ENCODE measurements around the gene PPP1R26. TPM values are rescaled to one million over a fixed set of nuclear protein-coding genes. Genes with fewer than 3 reads are reported as not detected.
"Not testable (repeated sequence)": the region's sequence is repeated elsewhere in the genome, so short reads cannot be mapped to it uniquely, and the experiment has no call there.

PPP1R26 gene
- total RNA-seq, 1 experiment from 2014 or later = 32.0 TPM

DNA sequence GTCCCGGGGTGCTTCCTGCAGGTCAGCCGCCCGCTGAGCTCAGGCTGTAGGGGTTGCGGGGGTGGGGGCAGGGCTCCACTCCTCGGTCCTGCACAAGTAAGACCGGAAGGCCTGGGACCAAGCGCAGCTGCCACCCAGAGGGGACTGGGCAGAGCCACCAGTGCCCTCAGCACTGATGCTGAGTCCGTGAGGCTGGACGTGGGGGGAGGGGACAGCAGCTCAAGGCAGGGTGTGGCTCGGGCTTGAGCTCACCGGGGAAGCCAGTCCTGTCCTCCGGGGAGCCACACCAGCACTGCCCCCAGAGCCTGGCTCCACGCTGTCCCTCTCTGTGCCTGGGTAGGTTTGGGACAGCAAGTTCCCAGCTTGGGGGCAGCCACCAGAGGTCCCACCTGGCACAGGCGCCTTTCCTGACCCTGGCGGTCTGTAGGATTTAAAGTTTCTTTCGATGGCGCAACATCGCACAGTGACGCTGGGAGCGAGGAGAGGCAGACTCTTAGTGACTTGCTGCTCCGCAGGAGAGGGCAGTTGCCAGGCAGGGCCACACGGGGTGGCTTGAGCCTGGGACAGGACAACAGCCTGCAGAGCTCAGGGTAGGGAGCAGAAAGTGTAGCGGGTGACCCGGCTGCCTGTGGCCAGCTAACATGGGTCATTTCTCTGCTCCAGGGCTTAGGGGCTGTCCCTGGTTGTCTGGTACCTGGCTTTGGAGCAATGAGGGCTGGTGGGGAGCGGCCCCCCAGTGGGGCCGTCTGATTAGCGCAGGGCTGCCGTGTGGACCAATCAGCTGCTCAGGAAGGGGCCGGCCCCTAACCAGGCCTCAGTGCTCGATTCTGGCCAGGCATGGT, 47.4 kb downstream of the PPP1R26 start:
- Histone ChIP-seq H3K4me2 (ENCODE audit: low read length) (peak overlapping the region; percentile 28; the same call in 1 of the 2 replicates), H2AFZ (ENCODE audit: low read depth, low read length, poor library complexity, severe bottlenecking) (no peak overlapping the region), H3K9me3 (ENCODE audit: control insufficient read depth in 1 of 2, insufficient read depth in 1 of 2, low read depth in 1 of 2, low read length in 2 of 2) (no peaks in the 10 kb centered on the region), H3K4me3 (replicated peaks in 1 of 2; ENCODE audit: low read depth in 1 of 2, low read length in 2 of 2) (no peak overlapping the region), H3K9ac (ENCODE audit: low read length) (no peak overlapping the region), H3K27ac (ENCODE audit: low read depth, low read length) (no peak overlapping the region), H3K4me1 (ENCODE audit: control insufficient read depth in 1 of 2, insufficient read depth in 2 of 2, low read length in 2 of 2) (peaks cover 0 to 9% of the 10 kb centered on the region in 2 experiments; a peak in 3 of 4 replicates), H4K20me1 (ENCODE audit: insufficient read depth) (no peaks in the 10 kb centered on the region), H3K9me2 (ENCODE audit: insufficient read depth) (no peaks in the 10 kb centered on the region), H3K36me3 (ENCODE audit: control insufficient read depth in 1 of 2, insufficient read depth in 2 of 2, low read length in 2 of 2) (no peaks in the 10 kb centered on the region), H3K79me2 (ENCODE audit: insufficient read depth, low read length) (no peaks in the 10 kb centered on the region), H3K27me3 (ENCODE audit: insufficient read depth, low read length) (no peaks in the 10 kb centered on the region)
- intact Hi-C loops (cut with micrococcal nuclease) = no loop called here
- no TSS peak for BruUV-seq (replicated peaks)
- peak; percentile 77 for ATAC-seq
- TF ChIP-seq POLR2AphosphoS5 (IDR thresholded peaks at IDR 0.05; ENCODE audit: low read depth, low read length) (no peak), ZNF274 (IDR thresholded peaks at IDR 0.05; ENCODE audit: low read depth, low read length) (no peak), CBX3 (IDR thresholded peaks at IDR 0.05; ENCODE audit: low read depth) (no peak), JUND (IDR thresholded peaks at IDR 0.05) (no peak), SP1 (IDR thresholded peaks at IDR 0.05; ENCODE audit: low read depth) (no peak), FOSL1 (IDR thresholded peaks at IDR 0.05; ENCODE audit: low read depth) (no peak), EZH2 (IDR thresholded peaks at IDR 0.05) (no peak), ZFX (IDR thresholded peaks at IDR 0.05) (no peak), EZH2phosphoT487 (IDR thresholded peaks at IDR 0.05; ENCODE audit: borderline replicate concordance) (no peak), EGR1 (IDR thresholded peaks at IDR 0.05; ENCODE audit: low read depth) (no peak)
- TF ChIP-seq, protein P1, sequence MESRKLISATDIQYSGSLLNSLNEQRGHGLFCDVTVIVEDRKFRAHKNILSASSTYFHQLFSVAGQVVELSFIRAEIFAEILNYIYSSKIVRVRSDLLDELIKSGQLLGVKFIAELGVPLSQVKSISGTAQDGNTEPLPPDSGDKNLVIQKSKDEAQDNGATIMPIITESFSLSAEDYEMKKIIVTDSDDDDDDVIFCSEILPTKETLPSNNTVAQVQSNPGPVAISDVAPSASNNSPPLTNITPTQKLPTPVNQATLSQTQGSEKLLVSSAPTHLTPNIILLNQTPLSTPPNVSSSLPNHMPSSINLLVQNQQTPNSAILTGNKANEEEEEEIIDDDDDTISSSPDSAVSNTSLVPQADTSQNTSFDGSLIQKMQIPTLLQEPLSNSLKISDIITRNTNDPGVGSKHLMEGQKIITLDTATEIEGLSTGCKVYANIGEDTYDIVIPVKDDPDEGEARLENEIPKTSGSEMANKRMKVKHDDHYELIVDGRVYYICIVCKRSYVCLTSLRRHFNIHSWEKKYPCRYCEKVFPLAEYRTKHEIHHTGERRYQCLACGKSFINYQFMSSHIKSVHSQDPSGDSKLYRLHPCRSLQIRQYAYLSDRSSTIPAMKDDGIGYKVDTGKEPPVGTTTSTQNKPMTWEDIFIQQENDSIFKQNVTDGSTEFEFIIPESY (IDR thresholded peaks at IDR 0.05; ENCODE audit: extremely low read depth, insufficient replicate concordance, low read length) = no peak
- TF ChIP-seq, protein P2, sequence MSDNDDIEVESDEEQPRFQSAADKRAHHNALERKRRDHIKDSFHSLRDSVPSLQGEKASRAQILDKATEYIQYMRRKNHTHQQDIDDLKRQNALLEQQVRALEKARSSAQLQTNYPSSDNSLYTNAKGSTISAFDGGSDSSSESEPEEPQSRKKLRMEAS (IDR thresholded peaks at IDR 0.05) = no peak
- TF ChIP-seq, protein P3, sequence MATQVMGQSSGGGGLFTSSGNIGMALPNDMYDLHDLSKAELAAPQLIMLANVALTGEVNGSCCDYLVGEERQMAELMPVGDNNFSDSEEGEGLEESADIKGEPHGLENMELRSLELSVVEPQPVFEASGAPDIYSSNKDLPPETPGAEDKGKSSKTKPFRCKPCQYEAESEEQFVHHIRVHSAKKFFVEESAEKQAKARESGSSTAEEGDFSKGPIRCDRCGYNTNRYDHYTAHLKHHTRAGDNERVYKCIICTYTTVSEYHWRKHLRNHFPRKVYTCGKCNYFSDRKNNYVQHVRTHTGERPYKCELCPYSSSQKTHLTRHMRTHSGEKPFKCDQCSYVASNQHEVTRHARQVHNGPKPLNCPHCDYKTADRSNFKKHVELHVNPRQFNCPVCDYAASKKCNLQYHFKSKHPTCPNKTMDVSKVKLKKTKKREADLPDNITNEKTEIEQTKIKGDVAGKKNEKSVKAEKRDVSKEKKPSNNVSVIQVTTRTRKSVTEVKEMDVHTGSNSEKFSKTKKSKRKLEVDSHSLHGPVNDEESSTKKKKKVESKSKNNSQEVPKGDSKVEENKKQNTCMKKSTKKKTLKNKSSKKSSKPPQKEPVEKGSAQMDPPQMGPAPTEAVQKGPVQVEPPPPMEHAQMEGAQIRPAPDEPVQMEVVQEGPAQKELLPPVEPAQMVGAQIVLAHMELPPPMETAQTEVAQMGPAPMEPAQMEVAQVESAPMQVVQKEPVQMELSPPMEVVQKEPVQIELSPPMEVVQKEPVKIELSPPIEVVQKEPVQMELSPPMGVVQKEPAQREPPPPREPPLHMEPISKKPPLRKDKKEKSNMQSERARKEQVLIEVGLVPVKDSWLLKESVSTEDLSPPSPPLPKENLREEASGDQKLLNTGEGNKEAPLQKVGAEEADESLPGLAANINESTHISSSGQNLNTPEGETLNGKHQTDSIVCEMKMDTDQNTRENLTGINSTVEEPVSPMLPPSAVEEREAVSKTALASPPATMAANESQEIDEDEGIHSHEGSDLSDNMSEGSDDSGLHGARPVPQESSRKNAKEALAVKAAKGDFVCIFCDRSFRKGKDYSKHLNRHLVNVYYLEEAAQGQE (IDR thresholded peaks at IDR 0.05; ENCODE audit: low read depth) = no peak
- TF ChIP-seq, protein P4, sequence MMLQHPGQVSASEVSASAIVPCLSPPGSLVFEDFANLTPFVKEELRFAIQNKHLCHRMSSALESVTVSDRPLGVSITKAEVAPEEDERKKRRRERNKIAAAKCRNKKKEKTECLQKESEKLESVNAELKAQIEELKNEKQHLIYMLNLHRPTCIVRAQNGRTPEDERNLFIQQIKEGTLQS (IDR thresholded peaks at IDR 0.05) = no peak
- ChIA-PET POLR2A (no interaction called here), RAD21 (ENCODE audit: low non-redundant PET in 1 of 2, low total read pairs in 2 of 2, uncharacterized antibody in 2 of 2, unreplicated experiment in 2 of 2) (no interaction called here), CTCF (no interaction called here)
- no peak for DNase-seq (ENCODE audit: low read depth, low spot score)

DNA sequence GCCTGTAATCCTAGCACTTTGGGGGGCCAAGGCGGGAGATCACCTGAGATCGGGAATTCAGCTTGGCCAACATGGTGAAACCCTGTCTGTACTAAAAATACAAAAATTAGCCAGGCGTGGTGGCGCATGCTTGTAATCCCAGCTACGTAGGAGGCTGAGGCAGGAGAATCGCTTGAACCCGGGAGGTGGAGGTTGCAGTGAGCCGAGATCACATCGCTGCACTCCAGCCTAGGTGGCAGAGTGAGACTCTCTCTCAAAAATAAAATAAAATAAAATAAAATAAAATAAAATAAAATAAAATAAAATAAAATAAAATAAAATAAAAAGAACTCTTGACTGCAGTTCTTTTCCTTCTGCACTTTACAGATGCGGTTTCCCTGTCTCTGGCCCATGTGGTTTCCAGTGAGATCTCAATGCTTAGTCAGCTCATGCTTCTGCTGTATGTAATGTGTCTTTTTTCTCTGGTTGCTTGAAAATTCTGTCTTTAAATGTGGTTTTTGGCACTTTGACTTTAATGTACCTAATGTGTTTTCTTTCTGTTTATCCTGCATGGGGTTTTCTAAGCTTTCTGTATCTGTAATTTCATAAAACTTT, 49.4 kb downstream of the PPP1R26 start:
- RAD21 ChIA-PET (ENCODE audit: low non-redundant PET in 1 of 2, low total read pairs in 2 of 2, uncharacterized antibody in 2 of 2, unreplicated experiment in 2 of 2); H3K4me2 ChIP-seq (ENCODE audit: low read length); CTCF ChIA-PET; H3K36me3 ChIP-seq (ENCODE audit: control insufficient read depth in 1 of 2, insufficient read depth in 2 of 2, low read length in 2 of 2); BruUV-seq (replicated peaks); H3K27me3 ChIP-seq (ENCODE audit: insufficient read depth, low read length); intact Hi-C loops (cut with micrococcal nuclease); DNase-seq (ENCODE audit: low read depth, low spot score); POLR2A ChIA-PET; H3K9me3 ChIP-seq (ENCODE audit: control insufficient read depth in 1 of 2, insufficient read depth in 1 of 2, low read depth in 1 of 2, low read length in 2 of 2); H4K20me1 ChIP-seq (ENCODE audit: insufficient read depth); H3K9ac ChIP-seq (ENCODE audit: low read length); H3K79me2 ChIP-seq (ENCODE audit: insufficient read depth, low read length); H3K9me2 ChIP-seq (ENCODE audit: insufficient read depth); H3K4me3 ChIP-seq (replicated peaks in 1 of 2; ENCODE audit: low read depth in 1 of 2, low read length in 2 of 2); H2AFZ ChIP-seq (ENCODE audit: low read depth, low read length, poor library complexity, severe bottlenecking); H3K27ac ChIP-seq (ENCODE audit: low read depth, low read length); ATAC-seq; H3K4me1 ChIP-seq (ENCODE audit: control insufficient read depth in 1 of 2, insufficient read depth in 2 of 2, low read length in 2 of 2): not testable (repeated sequence)

All from HCT116 (cell line).